Fibroblast of upper back skin (primary cell): ENCODE data around the gene TGFBR3.

ENCODE experiments used
- DNase-seq: peaks from one replicate; pipeline ENCODE4 v3.0.0-alpha.2; 2013

The TGFBR3 gene

GRCh38 chr1:91776068-91776794, 109.7 kb downstream of the TGFBR3 start:
- DNase-seq: no peak

GRCh38 chr1:91775227-91775626, 110.7 kb downstream of the TGFBR3 start:
- no peak for DNase-seq

- peak; percentile 87 for DNase-seq
Measured at GRCh38 chr1:91774520-91775203, 111.3 kb downstream of the TGFBR3 start.

- DNase-seq: no peak
Measured at GRCh38 chr1:91771717-91772116, 114.2 kb downstream of the TGFBR3 start.

- no peak for DNase-seq
Measured at GRCh38 chr1:91770667-91771268, 115.2 kb downstream of the TGFBR3 start.

GRCh38 chr1:91769742-91770141, 116.2 kb downstream of the TGFBR3 start:
- no peak for DNase-seq

- DNase-seq: peak; percentile 48
Measured at GRCh38 chr1:91768786-91769725, 116.9 kb downstream of the TGFBR3 start.

- no peak for DNase-seq
Measured at GRCh38 chr1:91768120-91768519, 117.8 kb downstream of the TGFBR3 start.

- DNase-seq: no peak
Measured at GRCh38 chr1:91766883-91767282, 119.1 kb downstream of the TGFBR3 start.

- no peak for DNase-seq
Measured at GRCh38 chr1:91765880-91766443, 120.0 kb downstream of the TGFBR3 start.

- DNase-seq: no peak
Measured at GRCh38 chr1:91765293-91765692, 120.7 kb downstream of the TGFBR3 start.

GRCh38 chr1:91764471-91765115, 121.4 kb downstream of the TGFBR3 start:
- DNase-seq: no peak

- no peak for DNase-seq
Measured at GRCh38 chr1:91763252-91763651, 122.7 kb downstream of the TGFBR3 start.

- DNase-seq: no peak
Measured at GRCh38 chr1:91761295-91761721, 124.6 kb downstream of the TGFBR3 start.

- no peak for DNase-seq
Measured at GRCh38 chr1:91760512-91760911, 125.4 kb downstream of the TGFBR3 start.

- DNase-seq: no peak
Measured at GRCh38 chr1:91759076-91759475, 126.9 kb downstream of the TGFBR3 start.

GRCh38 chr1:91757763-91758460, 128.0 kb downstream of the TGFBR3 start:
- DNase-seq: peak; percentile 70

GRCh38 chr1:91755702-91756287, 130.2 kb downstream of the TGFBR3 start:
- DNase-seq: no peak

- peak; percentile 88 for DNase-seq
Measured at GRCh38 chr1:91754816-91755580, 131.0 kb downstream of the TGFBR3 start.

GRCh38 chr1:91754348-91754747, 131.6 kb downstream of the TGFBR3 start:
- DNase-seq: peak; percentile 48
